GM06990 (cell line): ENCODE measurements around the gene MAP4K1.

Experiments used
- DNase-seq: peaks from one replicate; pipeline ENCODE4 v3.0.0-alpha.2; 2011; ENCODE audit not compliant: insufficient read length; ENCODE audit errors: extremely low read depth
- H3K27me3 ChIP-seq: replicated peaks from 2 replicates; pipeline ENCODE4 v1.6.0; 2011; ENCODE audit warnings: low read length; ENCODE audit not compliant: control insufficient read depth, insufficient read depth
- H3K36me3 ChIP-seq: 2 replicates; pipeline ENCODE4 v1.5.1; 2011; ENCODE audit warnings: low read length; ENCODE audit not compliant: control insufficient read depth, insufficient read depth
- H3K4me3 ChIP-seq: replicated peaks from 2 replicates; pipeline ENCODE4 v1.5.1; 2011; ENCODE audit warnings: low read depth, mild to moderate bottlenecking, control low read depth, low read length
- TF ChIP-seq, protein P1 (sequence below): IDR thresholded peaks from 2 replicates; pipeline ENCODE4 v1.5.1; 2011; ENCODE audit warnings: low read length, control low read depth, mild to moderate bottlenecking, inconsistent platforms; ENCODE audit not compliant: insufficient read depth, poor library complexity, severe bottlenecking

Gene MAP4K1

DNA sequence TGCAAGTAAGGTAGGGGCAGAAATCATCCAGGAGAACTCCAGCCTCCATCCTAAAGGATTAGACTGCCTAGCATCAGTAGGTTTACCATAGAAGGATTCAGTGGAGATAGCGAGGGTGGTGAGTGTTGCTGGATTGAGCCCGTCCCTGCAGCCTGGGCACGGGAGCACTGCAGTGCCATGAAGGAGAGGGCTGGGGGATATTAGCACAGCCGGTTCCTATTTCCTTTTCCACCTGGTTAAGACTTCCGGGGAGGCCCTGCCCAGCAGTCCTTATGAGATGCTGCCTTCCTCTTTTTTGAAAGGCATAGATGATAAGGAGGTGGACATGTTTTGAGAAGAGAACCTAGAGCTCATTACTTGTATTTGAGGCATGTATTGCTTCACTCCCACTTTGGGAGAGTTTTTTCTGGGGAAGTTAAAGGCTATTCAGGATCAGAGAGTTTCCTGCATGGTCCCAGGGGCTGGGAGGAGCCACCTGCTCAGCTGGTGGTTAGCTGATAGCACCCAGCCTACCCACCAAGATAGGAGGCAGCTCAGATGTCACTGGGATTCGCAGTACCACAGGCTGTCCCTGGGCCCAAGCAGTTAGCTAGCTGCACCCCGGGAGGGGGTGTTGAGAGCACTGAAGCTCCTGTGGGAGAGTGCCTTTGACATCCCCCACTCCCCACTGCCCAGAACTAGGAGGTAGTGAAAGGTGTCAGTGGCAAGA is 46.9 kb upstream of the MAP4K1 start:
- TF ChIP-seq, protein P1, sequence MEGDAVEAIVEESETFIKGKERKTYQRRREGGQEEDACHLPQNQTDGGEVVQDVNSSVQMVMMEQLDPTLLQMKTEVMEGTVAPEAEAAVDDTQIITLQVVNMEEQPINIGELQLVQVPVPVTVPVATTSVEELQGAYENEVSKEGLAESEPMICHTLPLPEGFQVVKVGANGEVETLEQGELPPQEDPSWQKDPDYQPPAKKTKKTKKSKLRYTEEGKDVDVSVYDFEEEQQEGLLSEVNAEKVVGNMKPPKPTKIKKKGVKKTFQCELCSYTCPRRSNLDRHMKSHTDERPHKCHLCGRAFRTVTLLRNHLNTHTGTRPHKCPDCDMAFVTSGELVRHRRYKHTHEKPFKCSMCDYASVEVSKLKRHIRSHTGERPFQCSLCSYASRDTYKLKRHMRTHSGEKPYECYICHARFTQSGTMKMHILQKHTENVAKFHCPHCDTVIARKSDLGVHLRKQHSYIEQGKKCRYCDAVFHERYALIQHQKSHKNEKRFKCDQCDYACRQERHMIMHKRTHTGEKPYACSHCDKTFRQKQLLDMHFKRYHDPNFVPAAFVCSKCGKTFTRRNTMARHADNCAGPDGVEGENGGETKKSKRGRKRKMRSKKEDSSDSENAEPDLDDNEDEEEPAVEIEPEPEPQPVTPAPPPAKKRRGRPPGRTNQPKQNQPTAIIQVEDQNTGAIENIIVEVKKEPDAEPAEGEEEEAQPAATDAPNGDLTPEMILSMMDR, result no peak
- no peaks in the 10 kb centered on the region for H3K27me3 ChIP-seq
- DNase-seq, result no peak
- no peak overlapping the region for H3K4me3 ChIP-seq
- peaks cover 6% of the 10 kb centered on the region for H3K36me3 ChIP-seq

DNA sequence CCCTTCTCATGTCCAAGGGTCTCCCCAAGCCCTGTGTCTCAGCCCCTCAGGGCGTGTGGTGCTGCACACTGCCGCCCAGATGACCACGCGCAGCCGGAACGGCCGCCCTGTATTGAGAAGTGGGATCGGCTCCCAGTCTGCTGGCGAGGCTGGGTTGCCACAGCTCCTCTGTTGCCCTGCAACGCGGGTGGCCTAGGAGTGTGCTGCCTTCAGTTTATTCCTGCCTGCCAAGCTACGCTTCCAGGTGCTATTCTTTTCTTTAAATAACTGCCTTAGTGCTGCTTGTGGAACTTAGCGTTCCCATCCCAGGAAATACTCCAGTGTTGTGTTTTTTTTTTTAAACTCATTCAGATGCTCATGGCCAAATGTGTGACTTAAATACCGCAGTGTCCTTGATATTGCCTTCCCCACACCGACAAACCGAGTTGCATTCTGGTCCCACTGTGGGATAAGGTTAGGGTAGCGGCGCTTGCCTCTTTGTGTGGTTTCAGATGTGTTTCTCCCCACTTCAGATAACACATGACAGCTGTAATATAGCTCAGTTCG is 46.3 kb upstream of the MAP4K1 start:
- TF ChIP-seq, protein P1, result no peak
- H3K36me3 ChIP-seq, result peaks cover 6% of the 10 kb centered on the region
- no peak for DNase-seq
- H3K4me3 ChIP-seq, result no peak overlapping the region
- no peaks in the 10 kb centered on the region for H3K27me3 ChIP-seq

DNA sequence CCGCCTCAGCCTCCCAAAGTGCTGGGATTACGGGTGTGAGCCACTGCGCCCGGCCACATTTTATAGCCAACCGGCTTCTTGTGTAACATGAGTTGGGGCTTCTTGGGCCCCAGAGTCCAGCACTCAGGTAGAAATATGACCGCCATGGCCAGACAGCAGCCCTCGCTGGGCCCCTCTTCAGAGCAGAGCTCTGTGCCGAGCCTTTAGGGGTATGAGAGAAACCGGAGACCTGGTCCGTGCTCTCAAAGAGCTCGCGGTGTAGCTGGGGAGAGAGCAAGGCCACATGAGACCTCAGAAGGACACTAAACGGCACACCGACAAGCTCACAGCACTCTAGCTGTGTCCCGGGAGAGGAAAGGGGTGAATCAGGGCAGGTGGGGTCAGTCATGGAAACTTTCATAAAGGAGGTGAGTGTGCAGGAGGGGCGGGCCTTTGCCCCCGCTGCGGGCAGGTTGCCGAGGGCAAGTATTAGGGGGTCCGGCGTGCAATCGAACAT is 45.5 kb upstream of the MAP4K1 start:
- Histone ChIP-seq H3K27me3 (no peaks in the 10 kb centered on the region), H3K4me3 (no peak overlapping the region), H3K36me3 (peaks cover 6% of the 10 kb centered on the region)
- DNase-seq, result no peak
- TF ChIP-seq, protein P1, result no peak

DNA sequence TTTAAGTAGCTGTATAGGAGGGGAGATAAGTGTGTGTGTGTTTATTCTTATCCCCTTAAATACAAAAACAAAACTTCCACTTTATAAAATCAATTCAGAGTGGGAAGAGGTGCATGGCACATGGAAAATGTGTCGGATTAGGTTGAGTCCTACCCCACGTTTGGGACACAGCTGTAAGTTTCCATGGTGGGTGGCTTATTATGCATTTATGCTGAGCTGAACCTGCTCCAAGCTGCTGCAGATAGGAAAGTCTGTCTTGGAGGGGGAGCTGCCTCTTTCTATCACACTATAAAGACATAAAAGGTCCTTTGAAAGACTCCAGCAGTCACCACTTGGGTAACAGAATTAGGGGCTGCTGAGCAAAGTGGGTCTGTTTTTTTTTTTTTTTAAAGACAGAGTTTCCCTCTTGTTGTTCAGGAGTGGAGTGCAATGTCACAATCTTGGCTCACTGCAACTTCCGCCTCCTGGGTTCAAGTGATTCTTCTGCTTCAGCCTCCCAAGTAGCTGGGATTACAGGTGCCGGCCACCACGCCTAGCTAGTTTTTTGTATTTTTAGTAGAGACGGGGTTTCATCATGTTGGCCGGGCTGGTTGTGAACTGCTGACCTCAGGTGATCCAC is 44.9 kb upstream of the MAP4K1 start:
- H3K4me3 ChIP-seq, result no peak overlapping the region
- peaks cover 6% of the 10 kb centered on the region for H3K36me3 ChIP-seq
- TF ChIP-seq, protein P1, result no peak
- no peaks in the 10 kb centered on the region for H3K27me3 ChIP-seq
- no peak for DNase-seq

DNA sequence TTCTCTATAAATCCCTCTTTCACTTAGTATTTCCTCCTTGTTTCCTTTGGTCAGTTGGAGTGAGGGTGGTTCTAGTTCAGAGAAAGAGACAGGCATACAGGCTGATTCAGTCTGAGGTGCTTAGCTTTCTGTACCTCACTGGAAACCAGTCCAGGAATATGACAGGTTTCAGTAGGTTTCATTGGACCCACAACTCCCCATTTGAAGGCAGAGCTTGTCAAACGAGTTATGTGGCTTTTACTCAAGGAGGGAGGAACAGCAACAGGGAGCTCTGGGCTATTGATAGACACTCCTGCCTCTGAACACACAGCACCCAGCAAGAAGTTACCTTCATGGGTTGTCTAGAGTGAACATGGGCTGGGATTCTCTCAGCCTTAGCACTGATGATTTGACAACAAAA is 44.2 kb upstream of the MAP4K1 start:
- H3K4me3 ChIP-seq, result no peak overlapping the region
- H3K36me3 ChIP-seq, result peaks cover 6% of the 10 kb centered on the region
- DNase-seq, result no peak
- TF ChIP-seq, protein P1, result no peak
- H3K27me3 ChIP-seq, result no peaks in the 10 kb centered on the region
